IMR-90 (cell line): ENCODE results near the gene LUC7L3.
"Not testable (repeated sequence)": the region's sequence is repeated elsewhere in the genome, so short reads cannot be mapped to it uniquely, and the experiment has no call there.

Experiments used
- MXI1 ChIP-seq: IDR thresholded peaks from 2 replicates; pipeline ENCODE4 v1.6.1; 2012; ENCODE audit warnings: low read depth, mild to moderate bottlenecking, low read length, moderate library complexity, borderline replicate concordance
- TF ChIP-seq, protein P1 (sequence below): conservative IDR thresholded peaks from 2 replicates; pipeline ENCODE4 v1.5.1; 2012; ENCODE audit warnings: mild to moderate bottlenecking, low read depth, low read length, improper control_type of control experiment

DNA sequence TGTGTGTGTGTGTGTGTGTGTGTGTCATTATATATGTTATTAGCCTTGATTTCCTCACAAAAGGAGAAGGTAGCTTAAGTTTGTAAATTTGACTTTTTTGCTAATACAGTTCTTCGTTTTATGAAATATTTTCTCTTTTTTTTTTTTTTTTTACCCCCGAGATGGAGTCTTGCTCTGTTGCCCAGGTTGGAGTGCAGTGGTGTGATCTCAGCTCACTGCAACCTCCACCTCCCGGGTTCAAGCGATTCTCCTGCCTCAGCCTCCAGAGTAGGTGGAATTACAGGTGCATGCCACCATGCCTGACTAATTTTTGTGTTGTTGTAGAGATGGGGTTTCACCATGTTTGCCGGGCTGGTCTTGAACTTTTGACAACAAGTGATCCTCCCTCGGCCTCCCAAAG, 5.2 kb downstream of the LUC7L3 start:
- not testable (repeated sequence) for TF ChIP-seq MXI1
- TF ChIP-seq, protein P1, sequence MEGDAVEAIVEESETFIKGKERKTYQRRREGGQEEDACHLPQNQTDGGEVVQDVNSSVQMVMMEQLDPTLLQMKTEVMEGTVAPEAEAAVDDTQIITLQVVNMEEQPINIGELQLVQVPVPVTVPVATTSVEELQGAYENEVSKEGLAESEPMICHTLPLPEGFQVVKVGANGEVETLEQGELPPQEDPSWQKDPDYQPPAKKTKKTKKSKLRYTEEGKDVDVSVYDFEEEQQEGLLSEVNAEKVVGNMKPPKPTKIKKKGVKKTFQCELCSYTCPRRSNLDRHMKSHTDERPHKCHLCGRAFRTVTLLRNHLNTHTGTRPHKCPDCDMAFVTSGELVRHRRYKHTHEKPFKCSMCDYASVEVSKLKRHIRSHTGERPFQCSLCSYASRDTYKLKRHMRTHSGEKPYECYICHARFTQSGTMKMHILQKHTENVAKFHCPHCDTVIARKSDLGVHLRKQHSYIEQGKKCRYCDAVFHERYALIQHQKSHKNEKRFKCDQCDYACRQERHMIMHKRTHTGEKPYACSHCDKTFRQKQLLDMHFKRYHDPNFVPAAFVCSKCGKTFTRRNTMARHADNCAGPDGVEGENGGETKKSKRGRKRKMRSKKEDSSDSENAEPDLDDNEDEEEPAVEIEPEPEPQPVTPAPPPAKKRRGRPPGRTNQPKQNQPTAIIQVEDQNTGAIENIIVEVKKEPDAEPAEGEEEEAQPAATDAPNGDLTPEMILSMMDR, result not testable (repeated sequence)
